ENCODE results near the gene DUSP19.

DUSP19 gene

DNA sequence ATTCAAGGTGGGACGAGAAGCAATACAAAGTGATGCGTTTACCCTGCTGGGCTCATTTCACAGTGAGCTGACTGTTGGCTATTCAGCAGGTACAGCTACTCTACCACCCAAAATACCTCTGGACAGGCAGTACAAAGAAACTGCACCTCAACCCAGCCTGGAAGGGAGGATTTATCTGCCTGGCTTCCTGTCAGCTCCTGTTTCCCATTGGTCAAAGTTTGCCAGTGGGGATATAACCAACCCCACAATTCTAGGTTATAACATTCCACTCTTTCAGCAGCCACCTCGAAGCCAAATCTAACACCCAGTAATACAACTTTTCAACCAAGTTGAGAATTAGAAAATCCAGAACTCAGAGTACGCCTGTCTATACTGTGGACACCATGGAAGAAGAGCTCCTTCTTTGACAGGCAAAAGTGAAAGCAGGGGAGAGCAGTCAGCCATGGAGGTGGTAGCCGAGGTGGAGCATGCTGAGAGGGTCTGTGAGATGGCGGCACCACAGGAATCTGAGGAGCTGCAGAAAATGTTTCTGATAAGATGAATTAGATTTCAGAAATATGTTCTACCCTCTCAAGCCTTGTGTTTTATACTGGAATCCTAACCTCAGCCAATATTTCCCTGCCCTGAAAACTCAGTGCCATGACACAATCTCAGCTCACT, 10.8 kb downstream of the DUSP19 start:
- H3K4me3 ChIP-seq (ENCODE audit: low read depth, low read length) = no peak overlapping the region

DNA sequence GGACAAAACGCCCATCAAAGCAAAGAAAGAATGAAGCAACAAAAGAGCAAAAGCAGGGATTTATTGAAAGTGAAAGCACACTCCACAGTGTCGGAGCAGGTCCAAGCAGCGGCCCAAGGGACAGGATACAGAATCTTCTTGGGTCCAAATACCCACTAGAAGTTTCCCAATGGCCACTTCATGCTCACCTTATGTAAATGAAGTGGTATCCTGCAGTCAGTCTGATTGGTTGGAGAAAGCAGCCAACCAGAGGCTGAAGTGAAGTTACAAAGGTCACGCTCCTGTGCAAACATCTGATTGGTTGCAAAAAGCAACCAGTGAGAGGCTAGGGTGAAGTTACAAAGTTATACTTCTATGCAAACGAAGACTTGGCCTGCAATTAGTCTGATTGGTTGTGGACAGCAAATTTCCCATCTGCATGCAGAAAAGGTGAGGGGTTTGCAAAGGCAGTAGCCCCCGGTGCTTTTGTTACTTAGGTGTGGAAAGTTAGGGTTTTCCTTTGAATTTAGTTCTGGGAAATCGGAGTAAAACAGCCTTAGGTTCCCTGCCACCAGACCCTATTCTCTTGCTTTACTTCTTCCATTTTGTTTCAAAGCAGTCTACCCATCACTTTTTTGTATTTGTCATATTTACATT, 12.9 kb downstream of the DUSP19 start:
- TF ChIP-seq, protein P1, sequence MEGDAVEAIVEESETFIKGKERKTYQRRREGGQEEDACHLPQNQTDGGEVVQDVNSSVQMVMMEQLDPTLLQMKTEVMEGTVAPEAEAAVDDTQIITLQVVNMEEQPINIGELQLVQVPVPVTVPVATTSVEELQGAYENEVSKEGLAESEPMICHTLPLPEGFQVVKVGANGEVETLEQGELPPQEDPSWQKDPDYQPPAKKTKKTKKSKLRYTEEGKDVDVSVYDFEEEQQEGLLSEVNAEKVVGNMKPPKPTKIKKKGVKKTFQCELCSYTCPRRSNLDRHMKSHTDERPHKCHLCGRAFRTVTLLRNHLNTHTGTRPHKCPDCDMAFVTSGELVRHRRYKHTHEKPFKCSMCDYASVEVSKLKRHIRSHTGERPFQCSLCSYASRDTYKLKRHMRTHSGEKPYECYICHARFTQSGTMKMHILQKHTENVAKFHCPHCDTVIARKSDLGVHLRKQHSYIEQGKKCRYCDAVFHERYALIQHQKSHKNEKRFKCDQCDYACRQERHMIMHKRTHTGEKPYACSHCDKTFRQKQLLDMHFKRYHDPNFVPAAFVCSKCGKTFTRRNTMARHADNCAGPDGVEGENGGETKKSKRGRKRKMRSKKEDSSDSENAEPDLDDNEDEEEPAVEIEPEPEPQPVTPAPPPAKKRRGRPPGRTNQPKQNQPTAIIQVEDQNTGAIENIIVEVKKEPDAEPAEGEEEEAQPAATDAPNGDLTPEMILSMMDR (IDR thresholded peaks at IDR 0.05; ENCODE audit: borderline replicate concordance, insufficient read depth, low read depth, low read length) = no peak
- no peak overlapping the region for H3K4me3 ChIP-seq (ENCODE audit: low read depth, low read length)

More for the DNA sequence above, 10.8 kb downstream of the DUSP19 start:
- TF ChIP-seq, protein P1 (IDR thresholded peaks at IDR 0.05; ENCODE audit: borderline replicate concordance, insufficient read depth, low read depth, low read length) = no peak

DNA sequence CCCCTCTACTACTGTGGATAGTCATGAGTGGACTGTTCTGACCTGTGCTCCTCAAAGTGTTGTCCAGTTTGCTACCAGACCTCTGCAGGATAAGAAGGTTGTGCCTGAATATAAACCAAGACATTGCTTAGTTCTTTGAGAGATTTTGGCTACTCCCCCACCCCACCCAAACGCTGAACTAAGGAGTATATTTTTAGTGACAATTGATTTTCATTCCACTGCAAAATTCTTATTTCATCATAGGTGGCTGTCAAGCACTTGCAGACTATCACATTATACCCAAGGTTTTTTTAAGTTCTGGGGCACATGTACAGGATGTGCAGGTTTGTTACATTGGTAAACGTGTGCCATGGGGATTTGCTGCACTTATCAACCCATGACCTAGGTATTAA, 13.4 kb downstream of the DUSP19 start:
- TF ChIP-seq, protein P1 (IDR thresholded peaks at IDR 0.05; ENCODE audit: borderline replicate concordance, insufficient read depth, low read depth, low read length) = no peak

DNA sequence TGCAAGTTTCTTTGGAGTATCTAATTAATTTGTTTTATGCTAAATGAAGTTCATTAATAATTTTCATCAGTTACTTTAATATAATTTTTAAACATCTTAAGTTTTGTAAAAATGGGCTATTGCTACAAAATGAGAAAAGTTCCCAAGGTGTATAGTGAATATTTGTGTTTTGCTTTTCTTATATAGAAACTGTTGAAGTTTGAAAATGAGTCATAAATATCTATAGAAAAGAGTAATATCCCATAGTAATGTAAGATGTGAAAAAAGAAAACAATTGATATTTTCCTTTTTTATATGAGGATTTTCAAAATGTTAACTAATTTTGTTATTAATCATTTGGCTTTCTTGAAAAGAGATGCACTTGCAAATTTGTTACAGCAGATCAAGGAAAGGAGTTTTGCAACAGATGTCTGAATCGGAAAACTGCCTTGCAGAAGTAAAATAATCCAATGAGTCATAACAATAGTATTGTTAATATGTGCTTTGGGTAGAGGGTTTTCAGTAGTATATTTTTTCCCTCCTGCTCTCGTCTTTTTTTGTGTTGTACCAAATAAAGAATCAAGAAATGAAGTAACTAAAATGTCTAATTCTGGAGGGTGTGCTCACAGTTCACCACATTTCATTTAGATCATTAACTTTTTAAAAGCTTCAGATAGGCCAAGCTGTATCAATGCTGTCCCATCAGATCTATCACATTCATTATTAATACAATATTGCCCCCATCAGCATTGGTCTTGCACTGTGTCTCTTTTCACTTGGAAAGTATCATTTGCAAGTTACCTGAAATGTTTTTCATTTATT, 15.5 kb downstream of the DUSP19 start:
- TF ChIP-seq, protein P1 (IDR thresholded peaks at IDR 0.05; ENCODE audit: borderline replicate concordance, insufficient read depth, low read depth, low read length) = peak; percentile 14; the same call in 1 of the 2 replicates

More for the DNA sequence above, 13.4 kb downstream of the DUSP19 start:
- no peak overlapping the region for H3K4me3 ChIP-seq (ENCODE audit: low read depth, low read length)

DNA sequence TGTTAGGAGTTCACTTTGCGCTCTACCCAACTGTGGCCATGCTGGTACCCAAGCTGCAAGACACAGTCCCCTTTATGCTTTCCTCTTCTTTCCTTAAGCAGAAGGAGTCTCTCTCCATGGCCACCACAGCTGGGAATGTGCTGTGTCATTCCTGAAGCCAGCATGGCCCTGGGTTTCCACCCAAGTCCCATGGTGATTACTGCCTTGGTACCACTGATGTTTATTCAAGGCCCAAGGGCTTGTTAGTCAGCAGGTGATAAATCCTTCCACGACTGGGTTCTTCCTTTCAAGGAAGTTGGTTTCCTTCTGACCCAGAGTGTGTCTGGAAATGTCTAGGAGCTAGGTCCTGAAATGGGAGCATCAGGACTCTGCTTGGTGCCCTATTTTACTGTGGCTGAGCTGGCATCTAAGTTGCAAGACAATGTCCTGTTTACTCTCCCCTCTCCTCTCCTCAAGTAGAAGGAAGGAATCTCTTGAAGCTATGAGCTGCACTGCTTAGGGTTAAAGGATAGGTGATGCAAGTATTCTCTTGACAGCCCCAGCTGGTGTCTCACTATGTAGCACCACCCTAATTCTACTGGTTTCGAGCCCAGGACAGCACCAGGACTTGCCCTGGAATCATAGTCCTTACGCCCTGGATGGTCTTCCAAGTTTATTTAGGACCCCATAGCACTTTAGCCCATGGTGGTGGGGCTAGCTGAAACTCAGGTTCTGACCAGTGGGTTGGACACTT, 27.0 kb downstream of the DUSP19 start:
- no peak overlapping the region for H3K4me3 ChIP-seq (ENCODE audit: low read depth, low read length)
- TF ChIP-seq, protein P1 (IDR thresholded peaks at IDR 0.05; ENCODE audit: borderline replicate concordance, insufficient read depth, low read depth, low read length) = no peak

More for the DNA sequence above, 15.5 kb downstream of the DUSP19 start:
- H3K4me3 ChIP-seq (ENCODE audit: low read depth, low read length) = no peak overlapping the region

DNA sequence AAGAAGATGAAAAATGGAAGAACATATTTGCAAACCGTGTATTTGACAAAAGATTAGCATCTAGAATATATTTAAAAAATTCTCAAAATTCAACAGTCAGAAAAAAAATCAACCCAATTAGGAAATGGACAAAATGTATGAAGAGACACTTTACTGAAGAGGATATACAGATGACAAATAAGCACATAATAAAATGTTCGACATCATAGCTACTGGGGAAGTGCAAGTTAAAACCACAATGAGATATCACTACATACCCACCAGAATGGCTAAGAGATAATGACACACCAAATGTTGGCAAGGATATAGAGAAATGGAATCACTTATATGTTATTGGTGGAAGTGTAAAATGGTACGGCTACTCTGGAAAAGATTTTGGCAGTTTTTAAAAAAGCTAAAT, 34.0 kb downstream of the DUSP19 start:
- H3K4me3 ChIP-seq (ENCODE audit: low read depth, low read length) = no peak overlapping the region
- TF ChIP-seq, protein P1 (IDR thresholded peaks at IDR 0.05; ENCODE audit: borderline replicate concordance, insufficient read depth, low read depth, low read length) = no peak

Data from GM12875 (cell line).